Upper lobe of right lung (tissue), 1 donor: ENCODE results near the gene FLAD1. TPM values are rescaled to one million over a fixed set of nuclear protein-coding genes. Genes with fewer than 3 reads are reported as not detected.

Source experiments
- ATAC-seq: fragments of 200-7000 bp; cut with Tn5 transposase; one replicate; pipeline ENCODE4 v1.9.1; 2020; ENCODE audit warnings: mild to moderate bottlenecking, moderate library complexity
- DNase-seq: peaks from one replicate; pipeline ENCODE4 v3.0.0-alpha.2; 2020
- H3K27ac ChIP-seq: fragments of 200-600 bp; one replicate; pipeline ENCODE4 v1.8.0; 2022
- H3K27me3 ChIP-seq: fragments of 200-600 bp; one replicate; pipeline ENCODE4 v1.8.0; 2022; ENCODE audit warnings: mild to moderate bottlenecking
- H3K36me3 ChIP-seq: fragments of 200-600 bp; one replicate; pipeline ENCODE4 v1.8.0; 2022
- H3K4me1 ChIP-seq: fragments of 200-600 bp; one replicate; pipeline ENCODE4 v1.8.0; 2022
- H3K4me3 ChIP-seq: fragments of 200-600 bp; one replicate; pipeline ENCODE4 v1.8.0; 2022; ENCODE audit warnings: mild to moderate bottlenecking
- H3K9me3 ChIP-seq: fragments of 200-600 bp; one replicate; pipeline ENCODE4 v1.8.0; 2022
- CTCF ChIP-seq: fragments of 200-600 bp; IDR thresholded peaks from one replicate; pipeline ENCODE4 v1.8.0; 2022; ENCODE audit warnings: antibody characterized with exemption
- intact Hi-C: fragments of 100-400 bp; cut with DNase I; formaldehyde crosslinking; loops from one replicate; pipeline ENCODE4 v1.11.0; 2022
- total RNA-seq: library from RNA; stranded (reverse); fragmentation: NEBNext Ultra II Directional; extraction: Animal tissue kit (Norgen Biotek cat#: 25700); gene quantifications from one replicate; pipeline ENCODE4 v1.2.1, GENCODE V29; 2021
- donor health status: DM: no; HTN: yes; CAD: no; lungs with severe emphysema.

The FLAD1 gene
- total RNA-seq, 1 donor from 2014 or later = 29.0 TPM

GRCh38 chr1:155010211-155010918, 27.2 kb downstream of the FLAD1 start:
- no peak for DNase-seq
- TF ChIP-seq CTCF = no peak
- no peak for ATAC-seq
- Histone ChIP-seq H3K27ac (peak overlapping the region; percentile 36), H3K27me3 (no peaks in the 10 kb centered on the region), H3K4me1 (peaks cover 74% of the 10 kb centered on the region), H3K36me3 (peaks cover 15% of the 10 kb centered on the region), H3K4me3 (peak overlapping the region; percentile 41), H3K9me3 (no peaks in the 10 kb centered on the region)
- intact Hi-C loops = no loop called here

- no peaks in the 10 kb centered on the region for H3K9me3 ChIP-seq
- TF ChIP-seq CTCF = no peak
- H3K27ac ChIP-seq = no peak overlapping the region
- H3K4me3 ChIP-seq = no peak overlapping the region
- ATAC-seq (no peak), DNase-seq (no peak)
- H3K27me3 ChIP-seq = no peaks in the 10 kb centered on the region
- peaks cover 67% of the 10 kb centered on the region for H3K4me1 ChIP-seq
- peaks cover 21% of the 10 kb centered on the region for H3K36me3 ChIP-seq
- intact Hi-C loops = no loop called here
These were observed 27.9 kb downstream of the FLAD1 start for GRCh38 chr1:155011004-155011416.

- peaks cover 65% of the 10 kb centered on the region for H3K4me1 ChIP-seq
- DNase-seq (no peak), ATAC-seq (no peak)
- H3K9me3 ChIP-seq = no peaks in the 10 kb centered on the region
- H3K4me3 ChIP-seq = no peak overlapping the region
- H3K36me3 ChIP-seq = peaks cover 26% of the 10 kb centered on the region
- intact Hi-C loops = no loop called here
- no peaks in the 10 kb centered on the region for H3K27me3 ChIP-seq
- H3K27ac ChIP-seq = peak overlapping the region; percentile 66
- TF ChIP-seq CTCF = no peak
These were observed 28.4 kb downstream of the FLAD1 start for GRCh38 chr1:155011437-155012025.

- H3K4me3 ChIP-seq = no peak overlapping the region
- no peak for TF ChIP-seq CTCF
These were observed 28.9 kb downstream of the FLAD1 start for GRCh38 chr1:155012026-155012546.

GRCh38 chr1:155012776-155013602, 29.8 kb downstream of the FLAD1 start:
- no peaks in the 10 kb centered on the region for H3K27me3 ChIP-seq
- peaks cover 65% of the 10 kb centered on the region for H3K4me1 ChIP-seq
- no peak overlapping the region for H3K4me3 ChIP-seq
- no peaks in the 10 kb centered on the region for H3K9me3 ChIP-seq
- ATAC-seq (no peak), DNase-seq (no peak)
- H3K36me3 ChIP-seq = peaks cover 28% of the 10 kb centered on the region
- intact Hi-C loops = no loop called here
- peak overlapping the region; percentile 30 for H3K27ac ChIP-seq
- TF ChIP-seq CTCF = no peak

More at GRCh38 chr1:155012026-155012546, 28.9 kb downstream of the FLAD1 start:
- peak; percentile 73 for ATAC-seq
- Histone ChIP-seq H3K9me3 (no peaks in the 10 kb centered on the region), H3K36me3 (peaks cover 28% of the 10 kb centered on the region), H3K27me3 (no peaks in the 10 kb centered on the region), H3K27ac (peak overlapping the region; percentile 66), H3K4me1 (peaks cover 65% of the 10 kb centered on the region)
- peak; percentile 89 for DNase-seq
- intact Hi-C loops = no loop called here
